MM.1S (cell line): ENCODE results near the gene ATP6V1B1.

ENCODE experiments used
- DNase-seq: peaks from one replicate; pipeline ENCODE4 v3.0.0-alpha.2; 2015
- H2AFZ ChIP-seq: fragments of 300-600 bp; sonication (generic); 2 replicates; pipeline ENCODE4 v1.6.0; 2016; ENCODE audit warnings: antibody characterized with exemption, low read length
- H3F3A ChIP-seq: fragments of 300-600 bp; sonication (generic); 2 replicates; pipeline ENCODE4 v1.6.1; 2016; ENCODE audit warnings: mild to moderate bottlenecking, antibody characterized with exemption, low read length, moderate library complexity, mixed read lengths; ENCODE audit not compliant: insufficient read depth
- H3K27ac ChIP-seq: fragments of 300-600 bp; sonication (generic); 2 replicates; pipeline ENCODE4 v1.5.1; 2016; ENCODE audit warnings: mild to moderate bottlenecking, low read length
- H3K27me3 ChIP-seq: fragments of 300-600 bp; sonication (generic); replicated peaks from 2 replicates; pipeline ENCODE4 v1.6.0; 2016; ENCODE audit warnings: low read length; ENCODE audit not compliant: insufficient read depth
- H3K36me3 ChIP-seq: fragments of 300-600 bp; sonication (generic); replicated peaks from 2 replicates; pipeline ENCODE4 v1.6.1; 2016; ENCODE audit warnings: mild to moderate bottlenecking, low read length, mixed read lengths; ENCODE audit not compliant: insufficient read depth
- H3K4me1 ChIP-seq: fragments of 300-600 bp; sonication (generic); 2 replicates; pipeline ENCODE4 v1.6.1; 2016; ENCODE audit warnings: low read length, mixed read lengths
- H3K4me2 ChIP-seq: fragments of 300-600 bp; sonication (generic); 2 replicates; pipeline ENCODE4 v1.6.0; 2016; ENCODE audit warnings: low read depth, low read length
- H3K4me3 ChIP-seq: fragments of 300-600 bp; sonication (generic); 2 replicates; pipeline ENCODE4 v1.5.1; 2016; ENCODE audit warnings: low read length, mixed read lengths
- H3K79me2 ChIP-seq: fragments of 300-600 bp; sonication (generic); 2 replicates; pipeline ENCODE4 v1.6.1; 2016; ENCODE audit warnings: mixed run types, low read length, mixed read lengths
- H3K9ac ChIP-seq: fragments of 300-600 bp; sonication (generic); 2 replicates; pipeline ENCODE4 v1.6.1; 2016; ENCODE audit warnings: low read length, mixed read lengths
- H3K9me2 ChIP-seq: fragments of 300-600 bp; sonication (generic); replicated peaks from 2 replicates; pipeline ENCODE4 v1.6.1; 2016; ENCODE audit warnings: mild to moderate bottlenecking, low read length, mixed read lengths; ENCODE audit not compliant: insufficient read depth
- H3K9me3 ChIP-seq: fragments of 300-600 bp; sonication (generic); replicated peaks from 2 replicates; pipeline ENCODE4 v1.6.1; 2016; ENCODE audit warnings: mild to moderate bottlenecking, low read length, mixed read lengths; ENCODE audit not compliant: insufficient read depth
- H4K20me1 ChIP-seq: fragments of 300-600 bp; sonication (generic); 2 replicates; pipeline ENCODE4 v1.6.1; 2016; ENCODE audit warnings: mild to moderate bottlenecking, low read length, moderate library complexity, mixed read lengths; ENCODE audit not compliant: insufficient read depth
- EZH2 ChIP-seq: fragments of 300-600 bp; sonication (generic); optimal IDR thresholded peaks from 2 replicates; pipeline ENCODE3; 2017; ENCODE audit warnings: low read depth, mild to moderate bottlenecking, antibody characterized with exemption, low read length, mixed read lengths
- EZH2phosphoT487 ChIP-seq: fragments of 300-600 bp; sonication (generic); IDR thresholded peaks from 2 replicates; pipeline ENCODE4 v1.6.1; 2018; ENCODE audit warnings: antibody characterized with exemption, low read length
- TF ChIP-seq, protein P1 (sequence below): fragments of 300-600 bp; sonication (generic); IDR thresholded peaks from 2 replicates; pipeline ENCODE4 v1.5.1; 2016; ENCODE audit warnings: antibody characterized with exemption, low read length, mixed read lengths

The ATP6V1B1 gene

DNA sequence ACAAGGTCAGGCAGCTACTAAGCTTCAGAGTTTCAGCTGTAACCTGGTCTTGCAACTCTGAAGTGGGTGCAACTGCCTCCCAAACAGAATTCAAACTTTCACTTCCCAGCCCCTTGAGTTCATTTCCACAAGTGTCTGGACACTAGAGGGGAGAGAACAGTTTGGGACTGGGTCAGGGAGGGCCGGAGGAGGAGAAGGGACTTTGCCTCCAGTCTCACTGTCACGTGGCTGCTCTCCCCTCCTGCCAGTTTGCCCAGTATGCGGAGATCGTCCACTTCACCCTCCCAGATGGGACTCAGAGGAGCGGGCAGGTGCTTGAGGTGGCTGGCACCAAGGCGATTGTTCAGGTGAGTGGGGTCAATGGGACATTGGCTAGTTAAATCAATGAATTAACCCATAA is 22.1 kb downstream of the ATP6V1B1 start:
- H4K20me1 ChIP-seq = no peaks in the 10 kb centered on the region
- no peaks in the 10 kb centered on the region for H3K9me3 ChIP-seq
- H3K9me2 ChIP-seq = no peaks in the 10 kb centered on the region
- H3K4me2 ChIP-seq = no peak overlapping the region
- H3K79me2 ChIP-seq = no peaks in the 10 kb centered on the region
- no peaks in the 10 kb centered on the region for H3F3A ChIP-seq
- H3K9ac ChIP-seq = no peak overlapping the region
- peaks cover 24% of the 10 kb centered on the region for H3K27me3 ChIP-seq
- H3K4me1 ChIP-seq = no peaks in the 10 kb centered on the region
- TF ChIP-seq EZH2 (no peak), EZH2phosphoT487 (no peak)
- TF ChIP-seq, protein P1, sequence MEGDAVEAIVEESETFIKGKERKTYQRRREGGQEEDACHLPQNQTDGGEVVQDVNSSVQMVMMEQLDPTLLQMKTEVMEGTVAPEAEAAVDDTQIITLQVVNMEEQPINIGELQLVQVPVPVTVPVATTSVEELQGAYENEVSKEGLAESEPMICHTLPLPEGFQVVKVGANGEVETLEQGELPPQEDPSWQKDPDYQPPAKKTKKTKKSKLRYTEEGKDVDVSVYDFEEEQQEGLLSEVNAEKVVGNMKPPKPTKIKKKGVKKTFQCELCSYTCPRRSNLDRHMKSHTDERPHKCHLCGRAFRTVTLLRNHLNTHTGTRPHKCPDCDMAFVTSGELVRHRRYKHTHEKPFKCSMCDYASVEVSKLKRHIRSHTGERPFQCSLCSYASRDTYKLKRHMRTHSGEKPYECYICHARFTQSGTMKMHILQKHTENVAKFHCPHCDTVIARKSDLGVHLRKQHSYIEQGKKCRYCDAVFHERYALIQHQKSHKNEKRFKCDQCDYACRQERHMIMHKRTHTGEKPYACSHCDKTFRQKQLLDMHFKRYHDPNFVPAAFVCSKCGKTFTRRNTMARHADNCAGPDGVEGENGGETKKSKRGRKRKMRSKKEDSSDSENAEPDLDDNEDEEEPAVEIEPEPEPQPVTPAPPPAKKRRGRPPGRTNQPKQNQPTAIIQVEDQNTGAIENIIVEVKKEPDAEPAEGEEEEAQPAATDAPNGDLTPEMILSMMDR = no peak
- H3K27ac ChIP-seq = no peak overlapping the region
- H3K4me3 ChIP-seq = no peak overlapping the region
- no peaks in the 10 kb centered on the region for H3K36me3 ChIP-seq
- no peak overlapping the region for H2AFZ ChIP-seq
- DNase-seq = no peak

DNA sequence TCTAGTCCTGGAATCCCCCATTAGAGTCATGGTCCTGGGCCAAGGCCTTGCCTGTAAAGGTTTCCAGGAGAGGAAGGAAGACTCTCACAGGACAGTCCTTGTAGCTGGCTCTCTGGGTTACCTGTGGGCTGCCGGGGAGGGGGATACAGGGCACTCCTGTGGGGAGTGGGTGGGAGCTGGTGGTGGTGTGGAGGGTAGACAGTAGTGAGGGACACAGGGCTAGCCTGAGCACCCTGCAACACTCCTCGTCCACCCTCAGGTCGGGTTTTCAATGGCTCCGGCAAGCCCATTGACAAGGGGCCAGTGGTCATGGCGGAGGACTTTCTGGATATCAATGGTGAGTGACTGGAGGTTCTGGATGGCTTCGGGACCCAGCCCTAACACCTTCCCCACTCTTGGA is 23.1 kb downstream of the ATP6V1B1 start:
- no peaks in the 10 kb centered on the region for H3F3A ChIP-seq
- no peaks in the 10 kb centered on the region for H3K36me3 ChIP-seq
- no peaks in the 10 kb centered on the region for H3K9me2 ChIP-seq
- H3K4me2 ChIP-seq = no peak overlapping the region
- TF ChIP-seq EZH2 = no peak
- no peak for TF ChIP-seq EZH2phosphoT487
- TF ChIP-seq, protein P1 = no peak
- H3K27me3 ChIP-seq = peaks cover 30% of the 10 kb centered on the region
- H3K9ac ChIP-seq = no peak overlapping the region
- no peak for DNase-seq
- H2AFZ ChIP-seq = no peak overlapping the region
- H3K9me3 ChIP-seq = no peaks in the 10 kb centered on the region
- H4K20me1 ChIP-seq = no peaks in the 10 kb centered on the region
- no peaks in the 10 kb centered on the region for H3K79me2 ChIP-seq
- H3K4me1 ChIP-seq = no peaks in the 10 kb centered on the region
- H3K27ac ChIP-seq = no peak overlapping the region
- H3K4me3 ChIP-seq = no peak overlapping the region

DNA sequence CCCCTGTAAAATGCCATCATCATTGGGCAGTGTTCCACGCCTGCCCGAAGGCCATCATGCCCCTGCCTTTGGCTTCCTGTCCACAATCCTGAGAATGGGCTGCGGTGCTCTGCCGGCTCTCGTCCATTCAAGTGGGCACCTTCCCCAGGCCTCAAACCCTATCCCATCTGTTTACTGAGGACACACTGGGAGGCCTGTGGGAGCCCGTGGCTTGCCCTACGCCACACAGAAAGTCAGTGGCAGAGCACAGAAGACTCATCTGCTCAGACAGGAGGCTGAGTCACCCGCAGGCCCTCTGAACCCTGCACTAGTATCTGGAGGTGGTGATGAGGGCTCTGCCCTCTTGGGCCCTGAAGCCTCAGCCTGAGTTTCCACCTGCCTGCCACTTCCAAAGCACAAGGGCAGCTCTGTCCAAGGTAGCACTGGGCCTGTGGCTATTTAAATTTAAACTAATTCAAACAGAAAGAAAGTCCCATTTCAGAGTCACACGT is 23.6 kb downstream of the ATP6V1B1 start:
- Histone ChIP-seq H3K36me3 (no peaks in the 10 kb centered on the region), H3K9me2 (no peaks in the 10 kb centered on the region), H3K9me3 (no peaks in the 10 kb centered on the region), H4K20me1 (no peaks in the 10 kb centered on the region), H3K4me1 (no peaks in the 10 kb centered on the region), H3K27ac (no peak overlapping the region), H3K4me2 (no peak overlapping the region), H2AFZ (no peak overlapping the region), H3K27me3 (peaks cover 35% of the 10 kb centered on the region), H3K4me3 (no peak overlapping the region), H3K79me2 (no peaks in the 10 kb centered on the region), H3F3A (no peaks in the 10 kb centered on the region), H3K9ac (no peak overlapping the region)
- DNase-seq = no peak
- TF ChIP-seq, protein P1 = no peak
- no peak for TF ChIP-seq EZH2
- no peak for TF ChIP-seq EZH2phosphoT487
